ENCODE measurements around the gene TRAF3IP1.

Gene TRAF3IP1

GRCh38 chr2:238450440-238450861 is 130.1 kb downstream of the TRAF3IP1 start:
- POLR2A ChIA-PET = no interaction called here
- no peak for TF ChIP-seq CTCF (IDR thresholded peaks at IDR 0.05; ENCODE audit: insufficient read depth, low read length, missing control alignments)
- CTCF ChIA-PET = interaction anchor here (5.1 kb wide), 1 partner anchor 80 kb away, joined by 27 read pairs; no protein-coding TSS in a partner anchor
- no peak for DNase-seq (ENCODE audit: low read depth, low spot score)
- no peak overlapping the region for H3K4me3 ChIP-seq (ENCODE audit: low read depth, low read length)
